GM12878 (cell line): Measurements from ENCODE around the gene MTMR3. TPM values are rescaled to one million over a fixed set of nuclear protein-coding genes. Genes with fewer than 3 reads are reported as not detected.

Experiments used
- ATAC-seq: fragments of 200-7000 bp; cut with Tn5 transposase; 3 replicates; pipeline ENCODE4 v1.9.1; 2020; ENCODE audit warnings: mild to moderate bottlenecking, moderate library complexity
- BruUV-seq: library from RNA; stranded (reverse); fragments of 400-500 nt; replicated peaks from 2 replicates; lab custom pipeline; 2021; lab: Mats Ljungman, UMichigan
- CTCF ChIA-PET: fragments of 300-600 bp; sonication (Branson Sonifier 250); formaldehyde crosslinking; extraction: SDS; loops from one replicate; lab custom pipeline; 2021; ENCODE audit warnings: inconsistent platforms; lab: Yijun Ruan, JAX
- POLR2A ChIA-PET: fragments of 350-600 bp; formaldehyde crosslinking; extraction: SDS; loops from one replicate; lab custom pipeline; 2021; ENCODE audit warnings: inconsistent platforms; lab: Charles Lee
- RAD21 ChIA-PET: fragments of 300-600 bp; sonication (Branson Sonifier 250); formaldehyde crosslinking; loops from one replicate; lab custom pipeline; 2023; ENCODE audit warnings: antibody characterized with exemption; ENCODE audit not compliant: unreplicated experiment; lab: Charles Lee
- SMC1A ChIA-PET: fragments of 300-600 bp; sonication (Branson Sonifier 250); formaldehyde crosslinking; loops from one replicate; lab custom pipeline; 2023; ENCODE audit not compliant: unreplicated experiment, uncharacterized antibody; lab: Charles Lee
- DNase-seq: peaks from one replicate; pipeline ENCODE4 v3.0.0-alpha.2; 2011; ENCODE audit warnings: low read depth, low spot score
- FAIRE-seq: peaks from 3 replicates; lab custom pipeline; 2011; peaks lifted over from hg19 to GRCh38; lab: Jason Lieb, UNC
- H2AFZ ChIP-seq: 2 replicates; pipeline ENCODE4 v1.6.0; 2011; ENCODE audit warnings: low read depth, low read length, control low read depth; ENCODE audit not compliant: control insufficient read depth
- H3K27ac ChIP-seq: 2 replicates; pipeline ENCODE4 v1.5.1; 2011; ENCODE audit warnings: control low read depth; ENCODE audit not compliant: control insufficient read depth, insufficient read depth
- H3K27me3 ChIP-seq, 2 experiments: replicated peaks in 1 of 2; 2 replicates each; pipeline versions ENCODE4 v1.6.0 to v1.6.1; 2011; ENCODE audit warnings: low read length in 1 of 2; ENCODE audit not compliant: control insufficient read depth in 2 of 2, insufficient read depth in 2 of 2
- H3K36me3 ChIP-seq, 2 experiments: 2 replicates each; pipeline ENCODE4 v1.5.1; 2011; ENCODE audit warnings: low read length in 1 of 2; ENCODE audit not compliant: control insufficient read depth in 2 of 2, insufficient read depth in 2 of 2
- H3K4me1 ChIP-seq: 2 replicates; pipeline ENCODE4 v1.6.1; 2011; ENCODE audit warnings: mild to moderate bottlenecking, low read length, moderate library complexity, mixed read lengths; ENCODE audit not compliant: control insufficient read depth, insufficient read depth
- H3K4me2 ChIP-seq: 2 replicates; pipeline ENCODE4 v1.6.0; 2011; ENCODE audit warnings: control low read depth; ENCODE audit not compliant: control insufficient read depth, insufficient read depth
- H3K4me3 ChIP-seq: fragments of 200-600 bp; sonication (generic); 2 replicates; pipeline ENCODE4 v1.5.1; 2016
- H3K79me2 ChIP-seq: 2 replicates; pipeline ENCODE4 v1.6.0; 2011; ENCODE audit warnings: low read length; ENCODE audit not compliant: control insufficient read depth, insufficient read depth
- H3K9ac ChIP-seq: 2 replicates; pipeline ENCODE4 v1.8.0; 2011; ENCODE audit warnings: low read length, control low read depth, mixed read lengths; ENCODE audit not compliant: control insufficient read depth, insufficient read depth
- H3K9me3 ChIP-seq: replicated peaks from 3 replicates; pipeline ENCODE4 v1.5.1; 2011; ENCODE audit warnings: mild to moderate bottlenecking, low read length; ENCODE audit not compliant: control insufficient read depth, insufficient read depth
- H4K20me1 ChIP-seq: 2 replicates; pipeline ENCODE4 v1.6.0; 2011; ENCODE audit not compliant: control insufficient read depth, insufficient read depth
- IKZF1 ChIP-seq: fragments of 450-650 bp; conservative IDR thresholded peaks from 2 replicates; pipeline ENCODE4 v1.6.1; 2017; ENCODE audit warnings: antibody characterized with exemption, mild to moderate bottlenecking
- LARP7 ChIP-seq: fragments of 450-650 bp; IDR thresholded peaks from 2 replicates; pipeline ENCODE4 v1.6.1; 2017; ENCODE audit warnings: mild to moderate bottlenecking
- SP1 ChIP-seq: IDR thresholded peaks from one replicate; pipeline ENCODE4 v1.6.1; 2011; ENCODE audit warnings: low read depth, low read length
- TAF1 ChIP-seq: IDR thresholded peaks from 2 replicates; pipeline ENCODE4 v1.6.1; 2011; ENCODE audit warnings: mild to moderate bottlenecking, low read depth, low read length, borderline replicate concordance
- WGBS: methylation state at CpG from one replicate; pipeline ENCODE4 v1.1.6; 2016; ENCODE audit warnings: low lambda C conversion rate; ENCODE audit not compliant: insufficient replicate concordance, insufficient coverage; ENCODE audit errors: missing lambda C conversion rate; 5-methylcytosine and 5-hydroxymethylcytosine counted together
- in situ Hi-C: fragments of 300-500 bp; cut with MboI; formaldehyde crosslinking; loops from 9 replicates; pipeline ENCODE4 v1.14.3; 2018; ENCODE audit warnings: mixed read lengths
- intact Hi-C: fragments of 100-400 bp; cut with micrococcal nuclease; formaldehyde crosslinking; loops from one replicate; pipeline ENCODE4 v1.14.2; 2022; ENCODE audit not compliant: unreplicated experiment
- polyA plus RNA-seq, 11 experiments: library from polyadenylated mRNA; depleted of rRNA in 4 of 11; unstranded in 6 of 11; stranded (reverse) in 5 of 11; fragments of >200 nt; fragmentation: Nextera tagmentation in 4 of 11; fragmentation: Illumina TruSeq in 1 of 11; extraction: Ambion mirVana in 4 of 11; extraction: Trizol in 1 of 11; gene quantifications; 1 replicate in 1 of 11; 2 replicates in 10 of 11; pipeline versions ENCODE4 v1.2.1 to v1.2.3, GENCODE V29; 2011 to 2016; ENCODE audit warnings: inconsistent platforms in 2 of 11, missing spikeins in 2 of 11, low read depth in 1 of 11
- total RNA-seq, 4 experiments: library from RNA; depleted of rRNA in 3 of 4; stranded (reverse); fragments of >200 nt in 3 of 4; fragmentation: Illumina TruSeq in 1 of 4; extraction: Trizol in 1 of 4; gene quantifications; 2 replicates each; pipeline versions ENCODE4 v1.2.1 to v1.2.3, GENCODE V29; 2013 to 2021
- TF ChIP-seq, protein P1 (sequence below): IDR thresholded peaks from 2 replicates; pipeline ENCODE4 v1.6.1; 2012; ENCODE audit warnings: low read depth, low read length, improper control_type of control experiment
- TF ChIP-seq, protein P2 (sequence below): fragments of 450-650 bp; IDR thresholded peaks from 2 replicates; pipeline ENCODE4 v1.6.1; 2018; ENCODE audit warnings: mild to moderate bottlenecking, low read depth, moderate library complexity; ENCODE audit not compliant: partially characterized antibody

The MTMR3 gene
- total and polyA plus RNA-seq, 10 of the 15 experiments (the other 5 are each of a cell fraction or from before 2014, with no cell fraction given) = 1.4 to 23.7 (median 10.6) TPM

DNA sequence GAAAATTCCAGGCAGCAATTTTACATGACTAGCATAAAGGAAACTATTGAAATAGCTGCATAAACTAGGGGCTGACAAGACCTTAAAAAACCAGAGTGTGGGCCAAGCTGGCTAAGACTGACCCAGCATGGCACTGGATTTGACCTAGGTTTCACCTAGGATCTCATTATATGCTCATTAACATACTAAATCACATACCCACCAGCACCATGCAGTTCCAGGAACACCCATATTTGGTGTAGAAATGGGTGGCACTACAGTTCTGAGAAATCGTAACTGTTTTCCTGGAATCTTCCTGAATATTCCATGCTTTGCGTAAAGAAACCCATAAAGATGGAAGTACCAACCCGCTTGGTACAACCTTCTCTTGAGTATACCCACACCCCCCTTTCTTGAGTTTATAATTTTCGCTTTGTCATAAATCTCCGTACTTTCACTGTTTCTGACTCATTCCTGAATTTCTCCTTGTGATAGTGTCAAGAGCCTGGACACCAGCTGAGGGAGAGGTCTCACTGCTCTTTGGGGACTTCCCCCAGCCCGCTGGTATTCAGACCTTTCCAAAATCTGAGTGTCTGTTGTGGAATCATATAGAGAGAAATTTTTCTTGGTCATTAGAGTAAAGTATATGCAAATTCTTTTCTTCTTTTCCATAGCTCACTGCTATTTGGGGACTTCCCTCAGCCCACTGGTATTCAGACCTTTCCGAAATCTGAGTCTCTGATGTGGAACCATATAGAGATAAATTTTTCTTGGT lies 55.1 kb downstream of the MTMR3 start (continued):
- TF ChIP-seq, protein P1, sequence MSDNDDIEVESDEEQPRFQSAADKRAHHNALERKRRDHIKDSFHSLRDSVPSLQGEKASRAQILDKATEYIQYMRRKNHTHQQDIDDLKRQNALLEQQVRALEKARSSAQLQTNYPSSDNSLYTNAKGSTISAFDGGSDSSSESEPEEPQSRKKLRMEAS = no peak

DNA sequence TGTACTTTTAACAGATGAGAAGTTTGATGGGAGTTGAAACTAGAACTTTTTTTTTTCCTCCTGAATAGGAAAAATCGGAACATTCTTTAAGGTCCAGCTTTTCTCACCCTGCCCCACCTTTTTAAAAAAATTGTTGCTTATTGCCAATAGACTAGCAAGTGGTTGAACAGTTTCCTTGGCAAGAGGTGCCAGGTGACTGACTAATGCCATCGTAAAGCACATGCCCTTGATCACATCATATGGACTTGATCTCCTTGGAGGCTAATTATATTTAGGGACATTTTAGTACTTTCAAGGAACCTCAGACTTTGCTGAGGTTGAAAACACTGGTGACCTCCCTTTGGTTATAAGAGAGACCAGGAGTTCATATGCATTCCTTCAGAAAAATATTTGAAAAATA lies 57.6 kb downstream of the MTMR3 start:
- TF ChIP-seq LARP7 = no peak
- TF ChIP-seq, protein P2, sequence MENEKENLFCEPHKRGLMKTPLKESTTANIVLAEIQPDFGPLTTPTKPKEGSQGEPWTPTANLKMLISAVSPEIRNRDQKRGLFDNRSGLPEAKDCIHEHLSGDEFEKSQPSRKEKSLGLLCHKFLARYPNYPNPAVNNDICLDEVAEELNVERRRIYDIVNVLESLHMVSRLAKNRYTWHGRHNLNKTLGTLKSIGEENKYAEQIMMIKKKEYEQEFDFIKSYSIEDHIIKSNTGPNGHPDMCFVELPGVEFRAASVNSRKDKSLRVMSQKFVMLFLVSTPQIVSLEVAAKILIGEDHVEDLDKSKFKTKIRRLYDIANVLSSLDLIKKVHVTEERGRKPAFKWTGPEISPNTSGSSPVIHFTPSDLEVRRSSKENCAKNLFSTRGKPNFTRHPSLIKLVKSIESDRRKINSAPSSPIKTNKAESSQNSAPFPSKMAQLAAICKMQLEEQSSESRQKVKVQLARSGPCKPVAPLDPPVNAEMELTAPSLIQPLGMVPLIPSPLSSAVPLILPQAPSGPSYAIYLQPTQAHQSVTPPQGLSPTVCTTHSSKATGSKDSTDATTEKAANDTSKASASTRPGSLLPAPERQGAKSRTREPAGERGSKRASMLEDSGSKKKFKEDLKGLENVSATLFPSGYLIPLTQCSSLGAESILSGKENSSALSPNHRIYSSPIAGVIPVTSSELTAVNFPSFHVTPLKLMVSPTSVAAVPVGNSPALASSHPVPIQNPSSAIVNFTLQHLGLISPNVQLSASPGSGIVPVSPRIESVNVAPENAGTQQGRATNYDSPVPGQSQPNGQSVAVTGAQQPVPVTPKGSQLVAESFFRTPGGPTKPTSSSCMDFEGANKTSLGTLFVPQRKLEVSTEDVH = no peak
- TF ChIP-seq IKZF1 = no peak
- no peak for TF ChIP-seq SP1
- no peak for TF ChIP-seq TAF1
- H3K36me3 ChIP-seq = no peaks in the 10 kb centered on the region
- POLR2A ChIA-PET = no interaction called here
- in situ Hi-C loops = no loop called here
- no peak overlapping the region for H3K4me2 ChIP-seq
- H3K27me3 ChIP-seq = no peaks in the 10 kb centered on the region
- peaks cover 11% of the 10 kb centered on the region for H3K4me1 ChIP-seq
- RAD21 ChIA-PET = no interaction called here
- ATAC-seq (no peak), FAIRE-seq (no peak), DNase-seq (no peak)
- no peaks in the 10 kb centered on the region for H3K9me3 ChIP-seq
- intact Hi-C loops = no loop called here
- SMC1A ChIA-PET = interaction anchor here (1.4 kb wide), 1 partner anchor 24 kb away, joined by 3 read pairs; no protein-coding TSS in a partner anchor
- H3K79me2 ChIP-seq = peaks cover 3% of the 10 kb centered on the region
- no TSS peak for BruUV-seq
- WGBS = 97% methylated on average over 2 of the region's 2 CpGs
- no peak overlapping the region for H3K9ac ChIP-seq
- no peak overlapping the region for H3K27ac ChIP-seq
- H3K4me3 ChIP-seq = no peak overlapping the region
- no peaks in the 10 kb centered on the region for H4K20me1 ChIP-seq
- CTCF ChIA-PET = no interaction called here
- H2AFZ ChIP-seq = no peak overlapping the region
